ENCODE measurements around the gene YJEFN3. TPM values are rescaled to one million over a fixed set of nuclear protein-coding genes. Genes with fewer than 3 reads are reported as not detected.

Gene YJEFN3
- total and polyA plus RNA-seq, 8 donors, result 0.43 to 117 (median 3.3) TPM

DNA sequence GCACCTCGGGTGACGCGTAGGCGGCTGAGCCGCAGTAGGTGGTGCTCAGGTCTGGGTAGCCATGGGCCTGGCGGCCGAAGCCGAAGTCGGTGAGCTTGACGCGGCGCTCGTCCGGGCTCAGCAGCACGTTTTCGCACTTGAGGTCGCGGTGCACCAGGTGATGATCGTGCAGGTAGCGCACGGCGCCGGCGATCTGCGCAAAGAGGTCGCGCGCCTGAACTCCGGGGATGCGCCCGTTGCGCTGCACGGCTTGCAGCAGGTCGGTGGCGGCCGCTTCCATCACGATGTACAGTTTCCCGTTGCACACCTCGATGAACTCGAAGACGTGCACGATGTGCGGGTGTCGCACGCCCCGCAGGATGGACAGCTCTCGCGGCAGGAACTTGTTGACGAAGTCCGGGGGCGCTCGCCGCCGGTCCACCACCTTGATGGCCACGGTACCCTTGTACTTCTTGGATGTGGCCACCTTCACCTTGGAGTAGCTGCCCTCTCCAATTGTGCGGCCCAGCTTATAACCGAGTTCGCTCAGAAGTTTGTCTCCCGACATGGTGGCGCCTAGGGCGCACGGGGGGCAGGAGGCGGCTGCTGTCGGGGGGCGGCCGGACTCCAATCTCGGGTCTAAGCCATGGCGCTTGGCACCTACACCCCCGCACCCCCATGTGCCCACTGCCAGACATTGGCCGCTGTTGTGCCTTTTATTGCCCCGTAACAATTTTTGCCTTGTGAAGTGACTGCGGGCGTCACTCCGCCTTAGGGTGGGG, 13.7 kb upstream of the YJEFN3 start, which contains the start of gene TSSK6:
Gene TSSK6 (minus strand): TSS at position 668 of the 761 bp plus-strand sequence. CDS start 121 bp downstream, at position 547.
- Histone ChIP-seq H3K9me3 (no peaks in the 10 kb centered on the region), H3K4me1 (peaks cover 23 to 54% (median 45%) of the 10 kb centered on the region in 4 donors), H3K27ac (peak within 1 kb of the TSS; percentile 71 to 91 (median 86)), H3K4me3 (peak within 1 kb of the TSS; percentile 66 to 88 (median 80)), H3K27me3 (no peaks in the 10 kb centered on the region), H3K36me3 (peaks cover 0 to 19% (median 11%) of the 10 kb centered on the region in 4 donors)
- no peak for DNase-seq
- no peak for TF ChIP-seq POLR2A (IDR thresholded peaks at IDR 0.05)
- TF ChIP-seq POLR2AphosphoS5 (IDR thresholded peaks at IDR 0.05), result no peak
- TF ChIP-seq EP300 (IDR thresholded peaks at IDR 0.05), result no peak
- TF ChIP-seq CTCF (IDR thresholded peaks at IDR 0.05), result no peak
- 83 to 90% (median 87%) methylated on average over 22 to 74 of the region's 74 CpGs for WGBS, 5 donors
- intact Hi-C loops (cut with DNase I; ENCODE audit: low total_unique reads), result no loop called here

DNA sequence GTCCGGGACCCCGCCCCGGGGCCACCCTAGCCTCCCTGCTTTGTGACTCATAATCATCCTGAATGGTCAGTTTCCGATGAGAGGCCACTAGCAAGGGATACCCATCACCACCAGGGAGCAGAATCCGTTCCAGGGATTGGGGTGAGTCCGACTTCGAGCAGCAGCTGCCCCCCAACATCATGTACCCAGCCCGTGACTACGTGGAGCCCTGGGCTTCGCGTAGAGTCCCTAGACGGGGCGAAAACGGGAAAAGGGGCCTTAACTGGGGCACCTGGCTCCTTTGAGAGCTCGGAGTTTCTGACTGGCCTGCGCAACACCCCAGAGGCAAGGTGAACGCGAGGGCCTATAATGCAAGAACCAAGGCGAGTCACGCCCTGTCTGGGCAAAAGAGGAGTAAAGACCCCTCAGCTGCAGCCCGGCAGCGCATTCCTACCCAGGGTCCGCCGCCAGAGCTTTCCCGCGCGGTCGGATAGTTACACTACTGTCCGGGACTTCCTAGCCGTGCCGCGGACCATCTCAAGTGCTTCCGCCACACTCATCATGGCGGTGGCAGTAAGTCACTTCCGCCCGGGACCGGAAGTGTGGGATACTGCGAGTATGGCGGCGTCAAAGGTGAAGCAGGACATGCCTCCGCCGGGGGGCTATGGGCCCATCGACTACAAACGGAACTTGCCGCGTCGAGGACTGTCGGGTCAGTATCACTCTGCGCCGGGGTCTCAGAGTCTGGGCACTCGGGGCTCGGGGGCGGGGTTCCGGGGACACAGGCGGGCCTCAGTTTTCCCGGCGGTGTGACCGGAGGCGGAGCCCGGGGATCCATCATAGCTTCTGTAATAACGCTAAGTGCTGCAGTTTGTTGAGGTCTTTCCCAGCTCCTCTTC, 12.8 kb upstream of the YJEFN3 start, which contains the start of gene NDUFA13:
Gene NDUFA13 (plus strand): TSS at position 584 of the 878 bp plus-strand sequence. CDS start 14 bp downstream, at position 598.
- Histone ChIP-seq H3K27me3 (no peaks in the 10 kb centered on the region), H3K4me1 (peaks cover 23 to 61% (median 47%) of the 10 kb centered on the region in 4 donors), H3K9me3 (no peaks in the 10 kb centered on the region), H3K36me3 (peaks cover 0 to 27% (median 19%) of the 10 kb centered on the region in 4 donors), H3K4me3 (peak within 1 kb of the TSS; percentile 66 to 88 (median 80)), H3K27ac (peak within 1 kb of the TSS; percentile 71 to 91 (median 86))
- WGBS, 5 donors, result 3 to 8% (median 4%) methylated on average over 27 to 61 of the region's 61 CpGs
- intact Hi-C loops (cut with DNase I; ENCODE audit: low total_unique reads), result no loop called here
- TF ChIP-seq POLR2A (IDR thresholded peaks at IDR 0.05), result peak in 1 of 4 donors; percentile 50
- no peak for TF ChIP-seq EP300 (IDR thresholded peaks at IDR 0.05)
- TF ChIP-seq POLR2AphosphoS5 (IDR thresholded peaks at IDR 0.05), result peak; percentile 100
- DNase-seq, result peak; percentile 95 to 97

GRCh38 chr19:19517235-19517619, 11.5 kb upstream of the YJEFN3 start:
- no peak for DNase-seq
- Histone ChIP-seq H3K9me3 (no peaks in the 10 kb centered on the region), H3K4me1 (peaks cover 23 to 69% (median 47%) of the 10 kb centered on the region in 4 donors), H3K4me3 (peak overlapping the region in 3 of 4 donors; percentile 66 to 88 (median 87)), H3K27me3 (no peaks in the 10 kb centered on the region), H3K27ac (no peak overlapping the region), H3K36me3 (peaks cover 0 to 30% (median 24%) of the 10 kb centered on the region in 4 donors)
- WGBS, 5 donors, result 78 to 87% (median 85%) methylated on average over 10 of the region's 10 CpGs
- no peak for TF ChIP-seq POLR2A (IDR thresholded peaks at IDR 0.05)
- TF ChIP-seq CTCF (IDR thresholded peaks at IDR 0.05), result no peak
- TF ChIP-seq EP300 (IDR thresholded peaks at IDR 0.05), result no peak
- no peak for TF ChIP-seq POLR2AphosphoS5 (IDR thresholded peaks at IDR 0.05)
- intact Hi-C loops (cut with DNase I; ENCODE audit: low total_unique reads), result no loop called here

- no peak for DNase-seq
- WGBS, 5 donors, result 77 to 83% (median 81%) methylated on average over 6 of the region's 6 CpGs
- H3K36me3 ChIP-seq, result peaks cover 4 to 62% (median 49%) of the 10 kb centered on the region in 4 donors
- H3K4me3 ChIP-seq, result no peak overlapping the region
- TF ChIP-seq CTCF (IDR thresholded peaks at IDR 0.05) (no peak), POLR2A (IDR thresholded peaks at IDR 0.05) (no peak), EP300 (IDR thresholded peaks at IDR 0.05) (no peak), POLR2AphosphoS5 (IDR thresholded peaks at IDR 0.05) (no peak)
- intact Hi-C loops (cut with DNase I; ENCODE audit: low total_unique reads), result no loop called here
- H3K4me1 ChIP-seq, result peaks cover 17 to 54% (median 34%) of the 10 kb centered on the region in 4 donors
- no peaks in the 10 kb centered on the region for H3K27me3 ChIP-seq
- H3K27ac ChIP-seq, result no peak overlapping the region
- no peaks in the 10 kb centered on the region for H3K9me3 ChIP-seq
Measured at GRCh38 chr19:19520989-19521388, 7.7 kb upstream of the YJEFN3 start.
